Panc1 (cell line): ENCODE results near the gene AKT3.

Source experiments
- CTCF ChIP-seq: fragments of 450-650 bp; IDR thresholded peaks from 2 replicates; pipeline ENCODE4 v1.5.1; 2017; ENCODE audit warnings: mild to moderate bottlenecking
- POLR2AphosphoS5 ChIP-seq: IDR thresholded peaks from 2 replicates; pipeline ENCODE4 v1.6.1; 2012; ENCODE audit warnings: mild to moderate bottlenecking, low read depth, low read length, moderate library complexity

GRCh38 chr1:243440406-243440805, 409.6 kb downstream of the AKT3 start:
- TF ChIP-seq CTCF = no peak
- TF ChIP-seq POLR2AphosphoS5 = no peak
